HG02981 (cell line): ENCODE measurements around the gene NRXN3.

Source experiments
- ATAC-seq: cut with Tn5 transposase; IDR thresholded peaks from one replicate; pipeline ENCODE4 v1.9.1; 2021; ENCODE audit warnings: mild to moderate bottlenecking, moderate library complexity; ENCODE audit not compliant: unreplicated experiment

NRXN3 gene

GRCh38 chr14:79483477-79484388 lies 1313.6 kb downstream of the NRXN3 start:
- ATAC-seq = no peak

GRCh38 chr14:79487632-79488031 lies 1317.5 kb downstream of the NRXN3 start:
- no peak for ATAC-seq

- no peak for ATAC-seq
Observed at GRCh38 chr14:79491161-79491560, 1321.0 kb downstream of the NRXN3 start.

- ATAC-seq = no peak
Observed at GRCh38 chr14:79493081-79493645, 1323.0 kb downstream of the NRXN3 start.

GRCh38 chr14:79496701-79497100 lies 1326.5 kb downstream of the NRXN3 start:
- no peak for ATAC-seq

- ATAC-seq = no peak
Observed at GRCh38 chr14:79500489-79500888, 1330.3 kb downstream of the NRXN3 start.

- no peak for ATAC-seq
Observed at GRCh38 chr14:79502136-79502750, 1332.1 kb downstream of the NRXN3 start.

- no peak for ATAC-seq
Observed at GRCh38 chr14:79502751-79503148, 1332.6 kb downstream of the NRXN3 start.

- ATAC-seq = no peak
Observed at GRCh38 chr14:79510659-79511058, 1340.5 kb downstream of the NRXN3 start.

- ATAC-seq = no peak
Observed at GRCh38 chr14:79511146-79511545, 1341.0 kb downstream of the NRXN3 start.

GRCh38 chr14:79513446-79513845 lies 1343.3 kb downstream of the NRXN3 start:
- no peak for ATAC-seq

- no peak for ATAC-seq
Observed at GRCh38 chr14:79514700-79515099, 1344.5 kb downstream of the NRXN3 start.

GRCh38 chr14:79515158-79515557 lies 1345.0 kb downstream of the NRXN3 start:
- ATAC-seq = no peak

GRCh38 chr14:79516009-79516408 lies 1345.8 kb downstream of the NRXN3 start:
- ATAC-seq = no peak

GRCh38 chr14:79525416-79525815 lies 1355.2 kb downstream of the NRXN3 start:
- ATAC-seq = no peak

- no peak for ATAC-seq
Observed at GRCh38 chr14:79528828-79529416, 1358.7 kb downstream of the NRXN3 start.

- no peak for ATAC-seq
Observed at GRCh38 chr14:79530555-79530954, 1360.4 kb downstream of the NRXN3 start.

GRCh38 chr14:79534703-79535353 lies 1364.7 kb downstream of the NRXN3 start:
- no peak for ATAC-seq

GRCh38 chr14:79540394-79540793 lies 1370.2 kb downstream of the NRXN3 start:
- no peak for ATAC-seq

GRCh38 chr14:79542121-79542520 lies 1371.9 kb downstream of the NRXN3 start:
- ATAC-seq = no peak

- no peak for ATAC-seq
Observed at GRCh38 chr14:79543348-79543747, 1373.2 kb downstream of the NRXN3 start.
